ENCODE results near the gene CD300LD. TPM values are rescaled to one million over a fixed set of nuclear protein-coding genes. Genes with fewer than 3 reads are reported as not detected.

The CD300LD gene
- not detected in 2 replicates for total RNA-seq

DNA sequence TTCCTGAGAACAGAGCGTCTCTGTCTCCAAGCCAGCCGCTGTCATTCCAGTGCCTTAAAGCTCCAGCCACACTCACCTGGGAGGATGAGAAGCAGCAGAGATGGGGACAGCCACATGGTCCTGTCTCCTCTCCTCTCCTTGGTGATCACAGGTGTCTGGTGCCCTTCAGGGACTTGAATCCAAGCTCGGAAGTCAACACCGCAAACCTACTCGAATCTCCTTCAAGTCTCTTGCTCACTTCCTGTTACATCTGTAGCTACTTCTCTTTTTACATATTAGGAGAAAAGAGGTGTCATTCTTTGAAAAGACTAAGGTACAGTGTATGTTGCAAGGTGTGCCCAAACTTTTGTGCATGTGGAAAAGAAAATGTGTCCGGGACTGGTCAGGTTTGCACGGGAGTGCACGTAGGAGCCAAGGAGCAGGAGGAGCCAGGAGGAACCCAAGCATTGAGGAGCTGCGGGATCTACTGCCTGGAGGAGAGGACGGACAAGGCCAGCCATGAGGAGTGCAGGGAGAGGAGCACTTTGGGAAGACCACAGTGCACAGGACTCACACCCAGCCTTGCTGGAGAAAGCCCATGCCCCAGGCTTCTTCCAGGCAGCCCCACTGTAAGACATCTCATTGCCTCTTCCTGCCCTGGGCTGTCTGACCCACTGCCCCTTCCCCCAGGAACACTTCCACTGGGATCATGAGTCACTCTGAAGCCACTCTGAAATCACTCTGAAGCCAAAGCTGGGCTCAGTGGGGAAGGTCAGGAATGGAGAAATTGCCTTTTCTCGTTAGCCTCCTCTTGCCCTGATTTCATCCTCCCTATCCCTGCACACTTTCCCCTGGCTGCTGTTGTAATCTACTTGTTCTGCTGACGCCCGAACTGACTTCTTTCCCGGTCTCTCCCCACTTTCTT, at the start of gene CD300LD:
CD300LD (minus strand) TSS at position 197 of the 904 bp plus-strand sequence; CDS start at position 116, 81 bp downstream.

DNA sequence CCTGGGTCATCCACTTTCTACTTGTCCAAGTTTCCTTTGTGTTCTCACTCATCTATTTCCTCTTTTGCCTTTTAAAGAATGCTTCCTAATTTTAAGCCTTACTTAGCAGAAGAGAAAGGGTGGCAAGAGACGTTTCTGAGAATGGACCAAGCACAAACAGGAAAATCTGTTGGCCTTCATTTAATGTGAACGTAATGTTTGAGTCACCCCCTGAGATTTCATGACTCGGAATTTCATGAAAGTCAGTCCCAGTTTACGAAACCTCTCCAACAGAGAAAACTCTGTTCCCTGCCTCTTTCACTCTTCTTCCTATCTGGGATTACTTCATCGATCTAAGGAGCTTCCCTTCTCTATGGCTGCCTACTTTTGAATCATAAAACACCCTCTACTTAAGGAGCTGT, 31.6 kb upstream of the CD300LD start, which contains the start of gene CD300E:
CD300E (minus strand) TSS at position 46 of the 401 bp plus-strand sequence. CDS start 117 bp downstream, outside the sequence.

DNA sequence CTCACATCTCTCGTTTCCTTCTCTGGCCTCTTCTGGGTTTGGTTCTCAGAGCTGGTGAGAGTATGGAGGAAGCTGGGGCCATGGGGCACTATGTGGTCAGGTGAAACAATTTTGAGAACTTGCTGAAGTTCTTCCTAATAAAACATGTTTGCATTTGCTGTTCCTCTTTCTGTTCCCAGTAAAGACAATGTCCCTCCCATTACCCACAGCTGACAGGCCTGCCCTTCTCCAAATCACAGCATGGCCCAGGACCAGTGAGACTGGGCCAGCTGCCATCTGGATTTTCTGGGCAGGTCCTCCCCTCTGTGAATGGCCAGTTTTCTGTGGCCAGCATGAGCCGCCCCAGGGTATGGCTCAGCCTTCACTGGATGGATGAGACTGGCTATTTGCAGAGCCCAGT, 24.7 kb downstream of the CD300LD start, which contains the start of gene CD300H:
CD300H (minus strand) TSS at position 113 of the 400 bp plus-strand sequence.

DNA sequence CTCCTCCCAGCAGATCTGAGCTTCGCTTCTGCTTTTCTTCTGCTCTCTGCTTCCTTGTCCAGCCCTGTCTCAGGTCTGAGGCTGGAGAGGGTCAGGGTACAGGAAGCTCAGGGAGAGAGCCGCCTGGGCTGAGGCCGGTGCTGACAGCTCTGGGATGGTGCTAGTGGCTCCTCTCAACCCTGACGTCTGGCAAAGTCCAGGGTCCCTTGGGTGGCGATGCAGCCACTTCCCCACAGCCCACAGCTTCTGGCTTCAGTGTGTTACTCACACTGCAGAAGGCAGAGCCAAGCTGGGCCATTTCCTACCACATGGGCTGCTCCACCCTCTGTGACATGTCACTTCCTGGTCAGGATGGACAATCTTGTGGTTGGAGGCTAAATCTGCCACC, 46.2 kb downstream of the CD300LD start, which contains the start of gene CD300C:
CD300C (minus strand) TSS at position 273 of the 388 bp plus-strand sequence. CDS start 333 bp downstream, outside the sequence.

DNA sequence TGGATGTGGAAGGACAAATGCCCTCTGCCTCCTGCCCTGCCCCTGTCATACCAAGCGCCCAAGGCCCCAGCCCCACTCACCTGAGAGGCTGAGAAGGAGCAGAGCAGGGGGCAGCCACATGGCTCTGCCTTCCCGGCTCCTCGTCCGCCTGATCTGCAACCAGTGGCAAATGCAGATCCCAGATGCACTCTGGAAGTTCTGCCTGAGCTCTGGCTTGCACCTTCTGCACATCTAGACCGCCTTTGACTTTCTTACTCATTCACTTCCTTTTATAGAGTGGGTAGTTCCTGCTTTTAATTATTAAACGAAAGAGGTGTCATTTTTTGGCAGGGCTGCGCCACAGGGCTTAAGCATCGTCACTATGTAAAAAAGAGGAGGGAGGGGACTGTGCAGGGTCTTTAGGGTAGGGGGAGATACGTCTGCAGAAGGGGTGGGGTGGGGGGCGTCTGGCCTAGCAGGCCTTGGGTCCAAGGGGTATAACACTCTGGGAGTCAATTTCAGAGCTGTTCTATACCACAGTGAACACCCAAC, 60.8 kb downstream of the CD300LD start, which contains the start of gene CD300LB:
CD300LB (minus strand) TSS at position 245 of the 531 bp plus-strand sequence; CDS start at position 120, 125 bp downstream.

Other genes with a start within 250 kb of the CD300LD start
- gene BTBD17, start 230.4 kb downstream of the CD300LD start, total RNA-seq: not detected in 2 replicates
- gene GPR142, start 224.8 kb downstream of the CD300LD start, total RNA-seq: not detected in 2 replicates
- gene GPRC5C, start 160.2 kb downstream of the CD300LD start, total RNA-seq: 0.09 and 0.89 TPM in 2 replicates
- not detected in 2 replicates for gene CD300A, start 125.6 kb downstream of the CD300LD start, total RNA-seq
- gene CD300LB, start 60.8 kb downstream of the CD300LD start, total RNA-seq: not detected in 2 replicates
- not detected in 2 replicates for gene CD300C, start 46.2 kb downstream of the CD300LD start, total RNA-seq
- not detected in 2 replicates for gene CD300H, start 24.8 kb downstream of the CD300LD start, total RNA-seq
- not detected in 2 replicates for gene CD300E, start 31.5 kb upstream of the CD300LD start, total RNA-seq
- not detected in 2 replicates for gene CD300LF, start 120.6 kb upstream of the CD300LD start, total RNA-seq
- gene RAB37, start 145.0 kb upstream of the CD300LD start, total RNA-seq: 0.23 and 0.30 TPM in 2 replicates
- gene NHERF1, start 156.3 kb upstream of the CD300LD start, total RNA-seq: 14.6 and 37.0 TPM in 2 replicates
- 55.5 and 64.7 TPM in 2 replicates for gene NAT9, start 184.1 kb upstream of the CD300LD start, total RNA-seq